Measurements from ENCODE around the gene YWHAQ.

GRCh38 chr2:9652267-9652666 is 21.5 kb upstream of the YWHAQ start:
- TF ChIP-seq PATZ1 (CRISPR knock-in tag; IDR thresholded peaks at IDR 0.05; ENCODE audit: borderline replicate concordance) (no peak), CSDC2 (CRISPR knock-in tag; IDR thresholded peaks at IDR 0.05) (no peak), ZC3H10 (CRISPR knock-in tag; IDR thresholded peaks at IDR 0.05) (no peak)
- TF ChIP-seq, protein P1, sequence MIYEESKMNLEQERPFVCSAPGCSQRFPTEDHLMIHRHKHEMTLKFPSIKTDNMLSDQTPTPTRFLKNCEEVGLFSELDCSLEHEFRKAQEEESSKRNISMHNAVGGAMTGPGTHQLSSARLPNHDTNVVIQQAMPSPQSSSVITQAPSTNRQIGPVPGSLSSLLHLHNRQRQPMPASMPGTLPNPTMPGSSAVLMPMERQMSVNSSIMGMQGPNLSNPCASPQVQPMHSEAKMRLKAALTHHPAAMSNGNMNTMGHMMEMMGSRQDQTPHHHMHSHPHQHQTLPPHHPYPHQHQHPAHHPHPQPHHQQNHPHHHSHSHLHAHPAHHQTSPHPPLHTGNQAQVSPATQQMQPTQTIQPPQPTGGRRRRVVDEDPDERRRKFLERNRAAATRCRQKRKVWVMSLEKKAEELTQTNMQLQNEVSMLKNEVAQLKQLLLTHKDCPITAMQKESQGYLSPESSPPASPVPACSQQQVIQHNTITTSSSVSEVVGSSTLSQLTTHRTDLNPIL (CRISPR knock-in tag; IDR thresholded peaks at IDR 0.05; ENCODE audit: low read depth) = no peak

All from SK-N-SH treated with all-trans-retinoic acid at 6 μM for 48 hours (cell line).